Stimulated activated CD4-positive, alpha-beta T cell treated with anti-CD3 and anti-CD28 coated beads, Interleukin-4, amount 100 ng/mL, for 24 hours (primary cell): ENCODE data around the gene CIDEA.
A peak's percentile ranks its signal among the peaks of the same experiment; 100 is the strongest.
"Not testable (repeated sequence)": the region's sequence is repeated elsewhere in the genome, so short reads cannot be mapped to it uniquely, and the experiment has no call there.

Source experiments
- DNase-seq: peaks from one replicate; pipeline ENCODE4 v3.0.0-alpha.2; 2020

CIDEA gene, protein sequence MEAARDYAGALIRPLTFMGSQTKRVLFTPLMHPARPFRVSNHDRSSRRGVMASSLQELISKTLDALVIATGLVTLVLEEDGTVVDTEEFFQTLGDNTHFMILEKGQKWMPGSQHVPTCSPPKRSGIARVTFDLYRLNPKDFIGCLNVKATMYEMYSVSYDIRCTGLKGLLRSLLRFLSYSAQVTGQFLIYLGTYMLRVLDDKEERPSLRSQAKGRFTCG

DNA sequence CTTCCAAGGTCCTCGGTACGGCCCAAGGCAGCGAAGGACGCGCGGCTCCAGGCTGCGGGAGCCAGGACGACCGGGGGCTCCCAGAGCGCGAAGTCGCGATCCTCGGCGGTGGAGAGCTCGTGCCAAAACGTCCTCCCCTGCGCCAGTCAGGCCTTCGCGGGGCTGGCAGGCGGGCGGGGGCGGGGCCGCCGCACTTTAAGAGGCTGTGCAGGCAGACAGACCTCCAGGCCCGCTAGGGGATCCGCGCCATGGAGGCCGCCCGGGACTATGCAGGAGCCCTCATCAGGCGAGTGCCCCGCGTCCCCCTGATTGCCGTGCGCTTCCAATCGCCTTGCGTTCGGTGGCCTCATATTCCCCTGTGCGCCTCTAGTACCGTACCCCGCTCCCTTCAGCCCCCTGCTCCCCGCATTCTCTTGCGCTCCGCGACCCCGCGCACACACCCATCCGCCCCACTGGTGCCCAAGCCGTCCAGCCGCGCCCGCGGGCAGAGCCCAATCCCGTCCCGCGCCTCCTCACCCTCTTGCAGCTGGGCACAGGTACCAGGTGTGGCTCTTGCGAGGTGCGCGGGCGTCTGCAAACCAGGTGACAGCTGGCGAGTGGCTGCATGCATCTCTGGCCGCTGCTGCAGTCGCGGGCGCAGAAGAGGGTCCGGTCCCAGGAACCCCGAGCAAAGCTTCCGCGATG lies at the start of gene CIDEA:
TSS of gene CIDEA (plus strand) at position 226 of the 684 bp plus-strand sequence. CDS start at position 249, 23 bp downstream.
- DNase-seq: no peak

DNA sequence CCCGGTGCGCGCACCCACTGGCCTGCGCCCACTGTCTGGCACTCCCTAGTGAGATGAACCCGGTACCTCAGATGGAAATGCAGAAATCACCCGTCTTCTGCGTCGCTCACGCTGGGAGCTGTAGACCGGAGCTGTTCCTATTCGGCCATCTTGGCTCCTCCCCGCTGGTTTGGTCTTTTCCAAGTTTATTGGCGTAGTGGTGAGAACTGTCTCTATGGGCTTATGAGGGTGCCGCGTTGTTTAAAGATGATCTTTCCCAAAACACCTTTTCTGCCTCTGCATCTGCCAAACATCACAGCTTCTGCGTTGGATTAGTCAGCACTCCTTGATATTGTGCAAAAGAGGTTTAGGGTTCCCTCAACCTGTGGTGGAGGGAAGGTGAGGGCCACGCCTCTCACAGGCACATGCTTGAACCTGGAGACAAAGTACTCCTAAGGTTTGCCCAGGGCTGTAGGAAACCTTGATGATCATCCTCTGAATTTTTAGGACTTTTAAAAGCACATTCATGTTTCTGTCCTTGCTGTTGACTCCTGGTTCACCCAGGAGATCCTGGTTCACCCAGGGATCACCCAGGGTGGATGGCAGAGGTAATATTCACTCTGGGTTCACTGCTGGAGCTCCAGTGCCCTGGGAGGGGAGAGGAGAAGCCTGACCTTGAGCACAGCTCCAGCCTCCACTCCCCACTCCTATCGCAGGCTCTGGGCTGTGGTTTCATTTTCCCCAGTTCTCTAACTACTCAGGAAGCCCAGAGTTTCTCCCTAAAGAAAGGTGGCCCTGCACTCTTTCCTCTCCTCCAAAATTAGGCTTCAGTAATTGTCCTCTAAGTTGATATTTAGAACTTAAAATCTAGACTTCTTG lies 45.6 kb upstream of the CIDEA start:
- not testable (repeated sequence) for DNase-seq

DNA sequence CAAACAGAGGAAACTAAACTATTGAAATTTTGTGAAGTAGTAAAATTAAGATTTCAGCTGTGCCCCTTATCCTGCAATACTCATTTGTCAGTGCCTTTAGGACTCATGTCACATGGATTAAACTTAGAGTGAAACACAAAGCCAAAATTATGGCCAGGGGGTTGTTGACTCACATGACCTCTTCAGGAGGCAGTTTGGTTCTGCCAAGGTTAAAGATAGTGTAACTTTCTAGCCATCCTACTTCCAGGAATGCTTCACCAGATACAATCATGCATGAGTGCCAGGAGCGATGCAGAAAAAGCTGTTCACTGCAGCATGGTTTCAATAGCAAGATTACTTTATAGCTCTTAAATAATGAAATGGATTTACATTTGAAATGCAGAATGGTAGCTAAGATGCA lies 41.9 kb upstream of the CIDEA start:
- DNase-seq: not testable (repeated sequence)

DNA sequence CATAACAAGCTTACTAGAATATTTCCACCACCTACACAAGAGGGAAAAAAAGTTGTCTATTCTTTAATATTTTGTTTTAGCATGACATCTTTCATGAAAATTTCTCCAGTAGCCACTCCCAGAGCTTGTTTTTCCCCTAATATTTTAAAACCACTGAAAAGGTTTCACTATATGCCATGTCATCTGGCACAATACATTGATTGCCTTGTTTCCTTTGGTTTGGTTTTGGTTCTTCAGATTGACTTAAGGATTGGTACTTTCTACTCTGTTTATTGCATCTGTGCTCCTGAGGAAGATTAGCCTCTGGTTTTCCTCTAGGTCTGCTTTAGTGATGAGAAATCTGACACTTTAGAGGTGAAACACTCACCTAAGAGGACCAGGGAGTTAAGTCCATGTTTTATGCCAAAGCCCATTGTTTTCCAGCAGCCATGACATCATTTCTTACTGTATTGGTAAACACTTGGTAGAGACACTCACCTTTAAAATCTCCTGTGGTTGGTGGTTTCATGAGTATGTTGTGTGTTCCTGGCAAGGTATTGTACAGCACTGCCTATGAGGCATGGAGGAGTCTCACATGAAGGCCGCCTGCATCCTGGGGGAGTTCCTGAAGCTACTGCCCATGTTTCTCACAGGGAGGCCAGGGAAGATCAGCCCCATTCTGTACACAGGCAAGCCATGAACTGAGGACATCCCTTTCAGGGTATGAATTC lies 39.7 kb upstream of the CIDEA start:
- DNase-seq: not testable (repeated sequence)

DNA sequence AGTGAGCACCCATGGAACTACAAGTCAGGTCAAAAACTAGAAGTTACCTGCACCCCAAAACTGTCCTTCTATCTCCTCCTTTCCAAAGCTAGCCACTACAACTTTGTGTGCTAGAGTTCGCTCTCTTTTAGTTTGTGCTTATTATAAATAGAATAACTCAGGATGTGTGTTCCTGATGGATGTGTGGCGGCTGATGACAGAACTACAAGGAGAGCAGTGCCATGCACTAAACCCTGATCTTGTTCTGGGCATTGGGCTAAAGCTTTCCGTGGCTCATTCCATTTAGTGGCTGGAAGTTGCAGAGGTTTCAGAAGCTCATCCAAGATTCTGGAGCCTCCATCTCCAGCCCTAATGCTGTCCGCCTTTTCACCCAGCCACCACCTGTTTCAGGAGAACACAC lies 37.7 kb upstream of the CIDEA start:
- not testable (repeated sequence) for DNase-seq

DNA sequence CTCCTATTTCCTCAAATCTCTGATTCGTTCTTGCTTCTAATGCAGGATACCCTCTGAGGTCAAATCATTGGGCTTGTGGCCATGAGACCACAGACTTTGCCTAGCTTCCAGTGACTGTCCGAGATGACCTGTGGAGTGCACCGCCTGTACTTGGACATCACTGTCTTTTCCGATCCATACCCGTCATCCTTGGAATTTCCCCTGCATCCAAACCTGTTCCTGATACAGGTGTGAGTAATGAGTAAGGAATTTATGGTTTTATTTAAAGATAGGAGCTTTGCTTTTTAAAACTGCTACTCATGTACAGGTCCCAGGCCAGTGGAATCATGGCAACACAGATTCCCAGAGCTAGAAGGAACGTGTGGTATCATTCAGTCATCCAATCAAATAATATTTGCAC lies 35.6 kb upstream of the CIDEA start:
- not testable (repeated sequence) for DNase-seq

DNA sequence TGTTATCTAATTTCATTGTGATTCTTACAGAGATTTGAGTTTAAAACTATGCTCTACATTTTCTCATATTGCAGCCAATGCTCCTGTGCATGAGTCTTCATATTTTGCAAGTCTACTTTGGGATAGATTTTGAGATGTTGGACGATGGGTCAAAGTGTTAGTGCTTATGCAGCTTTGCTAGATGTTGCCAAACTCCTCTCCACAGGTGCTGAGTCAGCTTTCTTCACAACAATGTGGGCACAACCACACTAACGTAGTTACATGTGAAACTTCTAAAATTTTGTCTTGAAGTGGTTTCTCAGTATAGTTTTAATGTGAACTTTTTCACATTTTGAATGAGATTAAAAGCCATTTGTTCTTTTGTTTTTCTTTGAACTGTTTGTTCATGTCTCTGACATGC lies 32.1 kb upstream of the CIDEA start:
- DNase-seq: not testable (repeated sequence)

DNA sequence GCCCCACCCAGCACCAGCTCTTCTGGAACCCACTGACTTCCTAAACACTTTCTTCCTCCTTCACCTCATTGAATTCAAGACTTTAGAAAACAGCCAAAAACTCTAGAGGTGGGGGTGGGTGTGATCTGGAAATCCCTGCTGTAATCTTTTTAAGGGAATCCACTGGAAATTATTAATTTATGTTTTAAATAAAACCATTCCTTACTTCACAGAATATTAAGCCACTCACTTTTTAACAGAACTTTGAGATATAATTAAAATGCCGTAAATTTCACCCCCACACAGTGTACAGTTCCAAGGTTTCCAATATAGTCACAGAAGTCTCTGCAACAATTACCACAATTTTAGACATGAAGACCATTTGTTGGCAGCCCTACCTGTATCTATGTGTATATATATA lies 30.8 kb upstream of the CIDEA start:
- DNase-seq: not testable (repeated sequence)

DNA sequence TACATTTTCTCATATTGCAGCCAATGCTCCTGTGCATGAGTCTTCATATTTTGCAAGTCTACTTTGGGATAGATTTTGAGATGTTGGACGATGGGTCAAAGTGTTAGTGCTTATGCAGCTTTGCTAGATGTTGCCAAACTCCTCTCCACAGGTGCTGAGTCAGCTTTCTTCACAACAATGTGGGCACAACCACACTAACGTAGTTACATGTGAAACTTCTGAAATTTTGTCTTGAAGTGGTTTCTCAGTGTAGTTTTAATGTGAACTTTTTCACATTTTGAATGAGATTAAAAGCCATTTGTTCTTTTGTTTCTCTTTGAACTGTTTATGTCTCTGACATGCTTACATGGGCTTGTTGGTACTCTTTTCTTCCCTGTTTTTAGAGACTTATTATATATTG lies 27.4 kb upstream of the CIDEA start:
- DNase-seq: not testable (repeated sequence)

DNA sequence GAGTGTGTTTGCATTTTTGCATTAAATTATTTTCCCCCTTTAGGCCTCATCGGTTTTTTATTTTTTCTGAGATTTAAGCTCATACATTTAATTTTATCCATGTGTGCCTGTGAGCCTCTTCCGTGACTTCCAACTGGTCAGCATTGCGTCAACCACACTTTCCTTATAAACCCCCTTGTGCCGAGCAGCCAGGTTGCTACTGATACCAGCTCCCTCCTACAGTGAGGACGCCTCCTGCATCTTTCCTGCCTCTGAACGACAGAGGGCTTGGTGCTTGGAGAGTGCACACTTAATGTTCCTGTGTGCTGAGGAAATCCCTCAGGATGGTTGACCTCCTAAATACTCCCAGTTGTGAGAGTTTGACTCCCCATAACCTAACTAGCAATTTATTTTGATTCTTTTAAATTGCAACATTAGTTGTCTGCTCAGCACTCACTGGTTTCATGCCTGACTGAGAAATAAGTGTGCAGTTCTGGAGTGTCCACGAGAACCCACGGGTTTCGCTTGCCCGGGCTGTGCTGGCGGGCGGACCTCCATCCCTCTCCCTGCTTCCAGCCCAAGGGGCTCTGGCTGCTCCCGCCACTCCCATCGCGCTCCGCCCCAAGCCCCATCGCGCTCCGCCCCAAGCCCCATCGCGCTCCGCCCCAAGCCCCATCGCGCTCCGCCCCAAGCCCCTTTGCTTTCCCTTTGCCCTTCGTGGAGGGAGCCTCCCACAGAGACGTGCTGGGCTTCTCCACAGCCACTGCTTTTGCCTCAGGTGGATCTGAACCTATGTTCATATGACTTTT lies 26.6 kb upstream of the CIDEA start:
- DNase-seq: not testable (repeated sequence)

DNA sequence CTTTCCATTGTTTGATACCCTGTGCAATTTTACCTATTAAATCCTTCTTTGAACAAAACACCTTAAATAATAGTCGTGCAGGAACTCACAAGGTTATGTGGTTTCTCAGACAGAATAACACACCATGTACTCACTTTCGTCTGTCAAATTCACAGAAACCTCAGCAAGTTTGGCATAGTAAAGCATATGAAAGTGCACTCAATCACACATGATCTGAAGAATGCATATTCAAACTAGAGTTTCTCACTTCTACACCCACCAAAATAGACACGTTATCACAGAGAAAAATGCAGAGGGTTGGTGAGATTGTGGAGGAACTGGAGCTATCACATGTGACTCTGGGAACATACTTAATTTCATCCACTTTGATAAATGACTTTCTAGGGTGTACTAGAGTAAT lies 25.9 kb upstream of the CIDEA start:
- DNase-seq: not testable (repeated sequence)

DNA sequence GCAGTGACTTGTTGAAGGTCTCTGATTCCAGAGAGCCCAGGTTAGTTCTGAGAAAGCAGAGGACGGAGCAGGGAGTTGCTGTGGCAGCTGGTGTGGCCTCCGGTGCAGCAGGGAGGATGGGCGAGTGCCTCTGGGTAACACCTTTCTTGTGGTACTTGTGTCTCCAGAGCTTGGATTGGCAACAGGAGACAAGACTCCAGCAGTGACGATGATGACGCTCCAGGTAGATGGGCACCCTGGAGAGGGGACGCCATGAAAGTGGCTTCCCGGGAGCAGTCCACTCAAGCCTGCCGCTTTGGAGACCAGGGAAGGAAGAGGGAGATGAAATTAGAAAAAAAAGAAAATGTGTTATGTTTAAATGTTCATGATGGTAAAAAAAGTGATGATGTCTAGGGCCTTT lies 23.6 kb upstream of the CIDEA start:
- DNase-seq: not testable (repeated sequence)

DNA sequence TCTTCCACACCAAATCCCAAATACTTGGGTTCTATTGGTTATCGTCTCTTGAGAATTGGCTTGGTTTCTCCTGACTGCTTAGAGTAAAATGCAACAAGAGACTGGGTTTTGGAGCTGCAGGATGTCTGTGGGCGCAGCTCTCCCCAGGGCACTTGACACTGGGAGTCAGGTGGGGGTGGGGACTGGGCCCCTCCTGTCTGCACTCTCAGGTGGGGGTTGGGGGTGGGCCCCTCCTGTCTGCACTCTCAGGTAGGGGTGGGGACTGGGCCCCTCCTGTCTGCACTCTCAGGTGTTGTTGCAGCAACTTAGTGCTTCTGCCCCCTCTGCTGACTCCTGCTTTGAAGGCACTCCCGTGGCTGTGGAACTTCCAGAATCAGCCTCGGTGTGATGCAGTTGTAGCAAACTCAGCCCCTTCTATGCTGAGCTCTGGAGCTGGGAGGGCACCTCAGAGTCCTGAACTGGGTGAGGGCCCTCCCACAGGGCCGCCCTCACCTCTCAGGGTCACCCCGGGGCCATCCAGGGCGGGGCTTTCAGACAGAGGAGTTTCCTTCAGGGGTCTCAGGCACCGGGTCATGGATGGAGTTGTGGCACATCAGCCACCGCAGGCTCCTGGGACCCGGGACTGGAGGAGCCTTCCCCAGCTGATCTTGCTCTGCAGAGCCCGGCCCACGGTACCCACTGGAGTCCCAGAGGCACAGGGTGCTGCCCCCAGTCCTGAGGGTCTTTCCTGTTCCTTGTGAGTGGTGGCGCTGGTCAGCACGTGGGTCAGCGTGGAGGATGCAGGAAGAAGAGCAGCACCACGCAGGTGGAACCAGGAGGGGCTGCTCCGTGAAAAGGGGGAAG lies 22.9 kb upstream of the CIDEA start:
- DNase-seq: no peak

DNA sequence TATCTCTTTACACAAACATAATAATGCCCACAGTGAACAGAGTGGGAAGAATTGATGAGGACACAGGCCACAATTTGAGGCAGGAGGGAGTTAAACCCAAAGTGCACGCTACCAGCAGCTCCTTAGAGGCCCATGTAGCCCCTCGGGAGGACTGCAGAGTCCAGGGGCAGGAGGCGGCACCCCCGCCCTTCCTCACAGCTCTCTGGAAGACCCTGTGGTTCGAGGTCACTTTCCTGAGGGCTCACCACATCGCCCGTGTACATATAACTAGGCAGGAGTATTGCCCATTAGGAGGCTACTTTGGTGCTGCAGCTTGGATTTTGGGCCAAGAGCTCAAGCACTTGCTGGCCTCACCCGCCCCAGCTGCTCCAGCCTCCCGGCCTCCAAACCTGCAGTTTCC lies 22.2 kb upstream of the CIDEA start:
- no peak for DNase-seq

DNA sequence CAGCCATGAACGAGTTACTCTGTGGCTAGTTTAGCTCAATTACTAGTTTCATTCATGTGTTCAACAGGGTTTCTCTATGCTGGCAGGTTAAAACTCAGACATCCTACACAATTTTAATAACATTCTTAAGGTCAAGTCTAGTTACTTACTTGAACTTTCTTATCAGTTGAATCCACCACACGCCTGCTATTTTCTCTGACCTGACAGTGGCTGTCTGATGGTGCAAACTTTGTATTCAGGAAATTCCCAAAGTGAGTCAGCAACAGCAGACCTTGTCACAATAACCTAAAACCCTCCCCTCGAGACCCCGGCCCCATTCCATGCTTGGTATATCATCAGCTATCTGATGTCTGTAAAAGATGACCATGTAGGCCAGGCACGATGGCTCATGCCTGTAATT lies 20.8 kb upstream of the CIDEA start:
- DNase-seq: no peak

DNA sequence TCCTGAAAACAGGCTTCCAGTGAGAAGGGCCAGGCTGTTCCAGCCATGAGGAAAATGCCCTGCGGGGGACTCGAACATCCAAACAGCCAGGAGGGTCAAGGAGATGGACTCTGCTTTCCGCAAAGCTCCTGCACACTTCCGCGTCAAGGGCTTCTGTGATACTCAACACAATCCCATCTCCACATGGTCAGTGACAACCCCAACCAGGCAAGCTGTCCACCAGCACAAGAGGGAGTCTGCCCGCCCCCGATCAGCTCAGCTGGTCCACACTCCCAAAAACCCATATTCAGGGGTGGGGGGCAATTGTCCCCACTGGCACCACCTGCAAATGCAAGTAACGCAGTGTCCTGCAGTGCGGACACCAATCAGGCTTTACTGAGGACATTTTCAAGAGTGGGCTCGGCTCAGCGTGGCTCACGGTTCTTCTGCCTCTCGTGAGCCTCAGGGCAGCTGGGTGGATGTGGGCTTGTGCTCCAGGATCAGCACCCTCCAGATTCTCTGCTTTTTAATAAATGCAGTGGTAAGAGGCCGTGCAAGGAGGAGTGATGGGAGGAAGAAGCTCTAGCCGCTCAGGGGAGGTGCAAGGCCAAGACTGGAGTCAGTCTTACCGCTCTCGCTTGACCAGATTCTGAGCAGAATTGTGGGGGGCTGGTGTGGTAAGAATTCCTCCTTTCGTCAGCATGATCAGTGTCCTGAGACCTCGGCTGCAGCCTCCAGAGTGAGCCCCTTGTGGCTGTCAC lies 19.5 kb upstream of the CIDEA start:
- DNase-seq: no peak

DNA sequence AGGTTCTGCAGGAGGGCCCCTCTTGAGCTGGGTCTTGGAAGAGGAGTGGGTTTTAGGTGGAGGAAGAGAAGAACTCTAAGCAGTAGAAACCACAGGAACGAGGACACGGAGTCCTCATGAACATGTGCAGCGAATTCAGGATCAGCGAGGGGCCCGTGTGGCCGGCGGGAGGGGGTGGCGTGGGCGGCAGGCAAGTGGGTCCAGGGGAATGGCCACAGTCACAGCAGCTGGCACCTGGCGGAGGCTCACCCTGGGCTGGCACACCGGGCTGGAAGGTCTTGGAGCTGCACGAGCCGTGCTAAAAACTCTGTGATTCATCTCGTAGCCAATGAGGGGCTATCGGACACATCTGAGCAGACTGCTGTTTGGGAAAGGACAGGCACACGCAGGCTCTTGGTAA lies 18.0 kb upstream of the CIDEA start:
- DNase-seq: no peak

DNA sequence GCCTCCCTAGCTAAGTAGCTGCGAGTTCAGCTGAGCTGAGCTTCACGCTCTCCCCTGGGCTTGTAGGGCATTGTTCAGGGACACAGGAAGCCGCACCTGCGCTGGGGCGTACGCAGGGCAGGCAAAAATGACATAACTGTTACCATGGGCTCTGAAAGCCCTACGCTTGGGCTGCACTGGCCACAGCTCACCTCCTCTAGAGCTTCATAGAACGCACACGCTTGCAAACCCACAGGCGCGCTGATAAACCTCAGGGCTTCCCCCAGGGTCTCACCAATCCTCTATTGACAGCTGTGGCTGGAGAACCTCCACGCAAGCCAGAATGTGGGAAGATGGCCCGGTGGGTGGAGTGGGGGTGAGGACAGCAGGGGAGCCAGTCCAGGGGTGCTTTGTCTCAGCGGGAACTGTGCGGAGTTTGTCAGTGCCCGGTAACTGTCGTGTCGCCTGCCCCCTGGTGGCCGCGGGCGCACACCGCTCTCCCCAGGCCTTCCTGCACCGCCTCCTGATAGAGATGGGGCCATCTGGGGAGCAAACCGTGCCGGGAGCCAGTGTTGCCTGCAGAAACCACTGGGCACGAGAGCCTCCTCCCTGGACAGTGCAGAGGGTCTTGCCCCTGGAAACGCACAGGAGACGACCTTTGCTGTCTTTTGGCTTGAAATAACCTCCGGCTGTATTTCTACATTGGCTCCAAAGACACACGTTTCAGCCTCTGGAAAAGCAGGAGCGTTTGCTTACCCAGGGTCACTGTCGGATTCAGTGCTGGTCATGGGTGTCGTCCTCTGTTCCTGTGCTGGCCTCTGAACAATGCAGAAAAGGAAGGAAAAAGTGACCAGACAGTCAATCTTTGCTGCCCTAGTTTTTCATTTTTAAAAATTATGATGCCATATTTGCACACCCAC lies 17.0 kb upstream of the CIDEA start:
- DNase-seq: peak; percentile 67

DNA sequence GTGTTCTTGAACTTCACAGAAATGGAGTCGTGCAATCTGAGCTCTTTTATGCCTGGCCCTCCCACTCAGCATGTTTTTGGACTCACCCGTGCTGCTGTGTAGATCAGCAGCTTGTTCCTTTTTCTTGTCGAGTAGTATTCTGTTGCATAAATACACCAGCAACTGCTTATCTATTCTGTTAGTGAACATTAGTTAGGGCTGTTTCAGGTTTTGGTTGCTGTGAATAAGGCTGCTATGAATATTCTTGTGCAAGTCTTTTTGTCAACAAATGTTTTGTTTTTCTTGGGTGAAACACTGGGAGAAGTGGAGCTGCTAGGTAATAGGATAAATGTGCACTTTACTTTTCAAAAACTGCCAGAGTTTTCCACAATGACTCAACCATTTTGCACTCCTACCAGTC lies 15.3 kb upstream of the CIDEA start:
- DNase-seq: no peak
